Measurements from ENCODE around the gene MOSPD3.
"Not testable (repeated sequence)": the region's sequence is repeated elsewhere in the genome, so short reads cannot be mapped to it uniquely, and the experiment has no call there.

The MOSPD3 gene, protein sequence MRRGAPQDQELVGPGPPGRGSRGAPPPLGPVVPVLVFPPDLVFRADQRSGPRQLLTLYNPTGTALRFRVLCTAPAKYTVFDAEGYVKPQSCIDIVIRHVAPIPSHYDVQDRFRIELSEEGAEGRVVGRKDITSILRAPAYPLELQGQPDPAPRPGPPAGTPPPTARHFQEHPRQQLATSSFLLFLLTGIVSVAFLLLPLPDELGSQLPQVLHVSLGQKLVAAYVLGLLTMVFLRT

DNA sequence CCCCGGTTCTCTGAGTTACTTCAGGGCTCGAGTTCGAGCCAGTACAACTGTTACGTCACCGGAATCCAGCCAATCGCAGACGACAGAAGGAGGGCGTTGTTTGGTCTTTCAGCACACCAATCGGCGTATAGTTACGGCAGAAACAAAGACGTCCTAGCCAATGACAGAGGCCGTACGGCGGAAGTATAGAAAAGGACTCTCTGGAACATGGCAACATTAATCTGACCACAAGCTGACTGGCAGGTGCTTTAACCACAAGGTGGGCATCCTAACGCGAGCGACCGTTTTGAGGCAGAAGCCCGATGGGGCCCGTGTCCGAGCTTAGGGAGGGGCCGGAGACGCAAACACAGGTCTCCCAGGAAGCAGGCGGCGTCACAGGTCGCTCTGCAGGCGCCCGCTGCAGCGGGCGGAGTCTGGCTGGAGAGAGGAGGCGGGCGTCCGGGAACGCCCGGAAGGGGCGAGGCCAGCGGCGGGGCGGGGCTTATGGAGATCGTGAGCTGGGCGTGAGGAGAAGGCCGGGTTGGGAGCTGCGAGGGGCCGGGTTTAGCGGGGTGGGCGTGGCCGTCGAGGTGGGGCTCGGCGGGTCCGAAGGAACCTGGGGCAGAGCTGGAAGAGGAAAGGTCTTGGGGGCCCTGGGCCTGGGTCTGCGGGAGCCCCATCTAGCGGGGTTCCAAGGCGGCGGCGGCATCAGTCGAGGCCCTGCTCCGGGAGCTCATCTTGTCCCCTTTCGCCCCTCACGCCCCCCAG is at the start of gene MOSPD3:
TSS of gene MOSPD3 (plus strand) at position 558 of the 747 bp plus-strand sequence. CDS start 252 bp downstream, outside the sequence.
- peak within 1 kb of the TSS; percentile 71 for H3K4me3 ChIP-seq (ENCODE audit: insufficient read length, low read depth)
- TF ChIP-seq SUZ12 (IDR thresholded peaks at IDR 0.05; ENCODE audit: extremely low read depth, insufficient read depth, insufficient read length) (no peak), YY1 (IDR thresholded peaks at IDR 0.05; ENCODE audit: insufficient read depth, insufficient read length) (no peak), ZNF274 (IDR thresholded peaks at IDR 0.05; ENCODE audit: low read depth, low read length) (no peak)
- no peaks in the 10 kb centered on the region for H3K4me1 ChIP-seq (ENCODE audit: insufficient read depth, insufficient read length)
- peaks cover 9% of the 10 kb centered on the region for H3K36me3 ChIP-seq (ENCODE audit: insufficient read depth, insufficient read length, low read length)
- H3K9ac ChIP-seq (ENCODE audit: insufficient read length, low read depth): peak within 1 kb of the TSS; percentile 71
- peak; percentile 99 for DNase-seq (ENCODE audit: low read depth, low spot score)
- no peaks in the 10 kb centered on the region for H3K27me3 ChIP-seq (ENCODE audit: insufficient read depth, insufficient read length)
- H3K9me3 ChIP-seq (ENCODE audit: insufficient read depth, low read length): no peaks in the 10 kb centered on the region

DNA sequence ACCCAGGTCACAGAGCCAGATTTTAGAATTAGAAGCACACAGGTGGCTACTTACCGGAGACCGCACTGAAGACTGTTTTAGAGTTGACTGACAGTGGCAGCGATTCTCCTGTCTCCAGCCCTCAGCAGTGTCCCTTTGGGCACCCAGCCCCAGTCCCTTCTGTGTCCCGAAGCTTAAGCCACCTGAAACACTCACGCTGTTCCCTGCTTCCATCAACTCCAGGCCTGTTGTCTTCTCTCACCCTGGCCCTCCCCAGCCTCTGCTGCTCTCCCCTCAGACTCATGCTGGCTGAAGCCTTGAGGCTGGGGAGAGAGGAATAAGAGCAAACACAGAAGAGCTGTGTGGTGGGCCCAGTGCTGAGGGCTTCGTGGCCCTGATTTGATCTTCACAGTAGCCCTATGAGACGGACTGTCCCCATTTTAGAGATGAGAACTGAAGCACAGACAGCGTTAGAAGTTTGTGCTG is 49.2 kb upstream of the MOSPD3 start:
- Histone ChIP-seq H3K4me3 (ENCODE audit: insufficient read length, low read depth) (no peak overlapping the region), H3K4me1 (ENCODE audit: insufficient read depth, insufficient read length) (peaks cover 5% of the 10 kb centered on the region), H3K36me3 (ENCODE audit: insufficient read depth, insufficient read length, low read length) (peaks cover 11% of the 10 kb centered on the region), H3K9ac (ENCODE audit: insufficient read length, low read depth) (no peak overlapping the region), H3K9me3 (ENCODE audit: insufficient read depth, low read length) (no peaks in the 10 kb centered on the region), H3K27me3 (ENCODE audit: insufficient read depth, insufficient read length) (no peaks in the 10 kb centered on the region)
- DNase-seq (ENCODE audit: low read depth, low spot score): no peak
- TF ChIP-seq SUZ12 (IDR thresholded peaks at IDR 0.05; ENCODE audit: extremely low read depth, insufficient read depth, insufficient read length): no peak
- TF ChIP-seq YY1 (IDR thresholded peaks at IDR 0.05; ENCODE audit: insufficient read depth, insufficient read length): no peak
- TF ChIP-seq ZNF274 (IDR thresholded peaks at IDR 0.05; ENCODE audit: low read depth, low read length): no peak

DNA sequence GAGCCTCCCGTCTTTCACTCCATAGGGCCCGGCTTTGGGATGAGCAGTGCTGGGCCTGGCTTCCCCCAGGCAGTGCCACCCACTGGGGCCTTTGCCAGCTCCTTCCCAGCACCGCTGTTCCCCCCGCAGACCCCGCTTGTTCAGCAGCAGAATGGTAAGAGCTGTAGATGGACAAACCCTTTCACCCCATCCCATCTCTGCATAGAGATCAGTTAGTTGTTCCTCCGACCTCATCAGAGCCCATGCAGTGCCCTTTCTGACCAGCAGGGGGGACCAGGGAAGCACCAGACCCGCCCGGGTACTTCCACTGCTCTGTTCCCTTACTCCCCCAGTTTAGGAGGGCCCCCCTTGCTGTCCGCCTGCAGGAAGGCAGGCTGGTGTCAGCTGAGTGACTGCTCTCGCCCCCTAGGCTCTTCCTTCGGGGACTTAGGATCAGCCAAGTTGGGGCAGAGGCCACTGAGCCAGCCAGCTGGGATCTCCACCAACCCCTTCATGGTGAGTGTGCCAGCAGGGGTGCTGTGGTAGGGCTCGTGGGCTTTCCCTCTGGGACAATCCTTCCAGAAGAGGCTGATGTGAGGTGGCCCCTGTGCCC is 48.4 kb upstream of the MOSPD3 start:
- no peak overlapping the region for H3K4me3 ChIP-seq (ENCODE audit: insufficient read length, low read depth)
- no peaks in the 10 kb centered on the region for H3K9me3 ChIP-seq (ENCODE audit: insufficient read depth, low read length)
- no peaks in the 10 kb centered on the region for H3K27me3 ChIP-seq (ENCODE audit: insufficient read depth, insufficient read length)
- H3K4me1 ChIP-seq (ENCODE audit: insufficient read depth, insufficient read length): peaks cover 10% of the 10 kb centered on the region
- peaks cover 11% of the 10 kb centered on the region for H3K36me3 ChIP-seq (ENCODE audit: insufficient read depth, insufficient read length, low read length)
- TF ChIP-seq ZNF274 (IDR thresholded peaks at IDR 0.05; ENCODE audit: low read depth, low read length) (no peak), SUZ12 (IDR thresholded peaks at IDR 0.05; ENCODE audit: extremely low read depth, insufficient read depth, insufficient read length) (no peak)
- H3K9ac ChIP-seq (ENCODE audit: insufficient read length, low read depth): no peak overlapping the region
- peak; percentile 60 for DNase-seq (ENCODE audit: low read depth, low spot score)

GRCh38 chr7:100564405-100564804 is 47.9 kb upstream of the MOSPD3 start:
- Histone ChIP-seq H3K4me1 (ENCODE audit: insufficient read depth, insufficient read length) (peaks cover 13% of the 10 kb centered on the region), H3K36me3 (ENCODE audit: insufficient read depth, insufficient read length, low read length) (peaks cover 11% of the 10 kb centered on the region)
- not testable (repeated sequence) for H3K9ac ChIP-seq (ENCODE audit: insufficient read length, low read depth); H3K9me3 ChIP-seq (ENCODE audit: insufficient read depth, low read length); DNase-seq (ENCODE audit: low read depth, low spot score); H3K27me3 ChIP-seq (ENCODE audit: insufficient read depth, insufficient read length); H3K4me3 ChIP-seq (ENCODE audit: insufficient read length, low read depth)

- H3K9me3 ChIP-seq (ENCODE audit: insufficient read depth, low read length): no peaks in the 10 kb centered on the region
- peaks cover 13% of the 10 kb centered on the region for H3K4me1 ChIP-seq (ENCODE audit: insufficient read depth, insufficient read length)
- H3K36me3 ChIP-seq (ENCODE audit: insufficient read depth, insufficient read length, low read length): peaks cover 11% of the 10 kb centered on the region
- TF ChIP-seq YY1 (IDR thresholded peaks at IDR 0.05; ENCODE audit: insufficient read depth, insufficient read length) (no peak), SUZ12 (IDR thresholded peaks at IDR 0.05; ENCODE audit: extremely low read depth, insufficient read depth, insufficient read length) (no peak), ZNF274 (IDR thresholded peaks at IDR 0.05; ENCODE audit: low read depth, low read length) (no peak)
- DNase-seq (ENCODE audit: low read depth, low spot score): no peak
- H3K9ac ChIP-seq (ENCODE audit: insufficient read length, low read depth): no peak overlapping the region
- no peak overlapping the region for H3K4me3 ChIP-seq (ENCODE audit: insufficient read length, low read depth)
- no peaks in the 10 kb centered on the region for H3K27me3 ChIP-seq (ENCODE audit: insufficient read depth, insufficient read length)
These were observed 47.2 kb upstream of the MOSPD3 start for GRCh38 chr7:100565133-100565571.

DNA sequence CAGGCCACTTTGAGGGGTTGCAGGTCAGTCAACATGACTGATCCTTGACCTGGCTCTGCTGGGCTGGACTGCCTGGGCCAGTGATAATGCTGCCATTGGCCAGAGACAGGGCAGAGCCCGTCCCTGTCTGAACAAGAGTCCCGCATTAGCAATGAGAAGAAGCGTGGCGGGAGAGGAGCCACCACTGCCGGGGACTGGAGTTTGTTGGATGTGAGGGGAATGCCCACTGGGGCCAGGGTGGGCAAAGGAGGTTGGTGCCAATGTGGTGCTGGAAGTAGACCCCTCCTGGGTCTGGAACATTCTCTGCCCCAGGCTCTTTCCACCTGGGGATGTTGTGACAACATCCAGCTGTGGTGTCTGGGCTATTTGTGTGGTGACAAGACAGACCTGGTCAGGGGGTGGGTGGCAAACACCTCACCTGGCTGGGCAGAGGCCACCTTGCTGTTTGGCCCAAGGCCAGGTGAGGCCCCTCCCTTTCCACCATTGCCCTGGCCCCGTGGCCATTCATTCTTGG is 46.3 kb upstream of the MOSPD3 start:
- no peak overlapping the region for H3K9ac ChIP-seq (ENCODE audit: insufficient read length, low read depth)
- TF ChIP-seq ZNF274 (IDR thresholded peaks at IDR 0.05; ENCODE audit: low read depth, low read length) (no peak), SUZ12 (IDR thresholded peaks at IDR 0.05; ENCODE audit: extremely low read depth, insufficient read depth, insufficient read length) (no peak), YY1 (IDR thresholded peaks at IDR 0.05; ENCODE audit: insufficient read depth, insufficient read length) (no peak)

More for the DNA sequence above, 46.3 kb upstream of the MOSPD3 start:
- Histone ChIP-seq H3K9me3 (ENCODE audit: insufficient read depth, low read length) (no peaks in the 10 kb centered on the region), H3K27me3 (ENCODE audit: insufficient read depth, insufficient read length) (no peaks in the 10 kb centered on the region), H3K36me3 (ENCODE audit: insufficient read depth, insufficient read length, low read length) (peaks cover 11% of the 10 kb centered on the region), H3K4me3 (ENCODE audit: insufficient read length, low read depth) (no peak overlapping the region), H3K4me1 (ENCODE audit: insufficient read depth, insufficient read length) (peaks cover 14% of the 10 kb centered on the region)
- DNase-seq (ENCODE audit: low read depth, low spot score): no peak
